Fibroblast of lung (primary cell): ENCODE data around the gene VGLL4. TPM values are rescaled to one million over a fixed set of nuclear protein-coding genes. Genes with fewer than 3 reads are reported as not detected.
"Not testable (repeated sequence)": the region's sequence is repeated elsewhere in the genome, so short reads cannot be mapped to it uniquely, and the experiment has no call there.

Experiments used
- DNase-seq, 2 donors: peaks; one replicate each; pipeline versions ENCODE4 v3.0.0 to v3.0.0-alpha.2; 2010; ENCODE audit warnings: low read depth in 2 of 2
- H2AFZ ChIP-seq: 2 replicates; pipeline ENCODE4 v1.5.1; 2012; ENCODE audit warnings: low read length, control low read depth, inconsistent platforms
- H3K27ac ChIP-seq: 2 replicates; pipeline ENCODE4 v1.5.1; 2011; ENCODE audit warnings: low read length, control low read depth; ENCODE audit not compliant: insufficient read depth
- H3K27me3 ChIP-seq: 2 replicates; pipeline ENCODE4 v1.5.1; 2011; ENCODE audit warnings: mild to moderate bottlenecking, low read length; ENCODE audit not compliant: control insufficient read depth, insufficient read depth
- H3K36me3 ChIP-seq: 2 replicates; pipeline ENCODE4 v1.5.1; 2011; ENCODE audit warnings: low read length; ENCODE audit not compliant: control insufficient read depth, insufficient read depth
- H3K4me1 ChIP-seq: 2 replicates; pipeline ENCODE4 v1.5.1; 2011; ENCODE audit warnings: low read length; ENCODE audit not compliant: control insufficient read depth, insufficient read depth; ENCODE audit errors: extremely low read depth
- H3K4me2 ChIP-seq: 2 replicates; pipeline ENCODE4 v1.5.1; 2011; ENCODE audit warnings: low read length, control low read depth; ENCODE audit not compliant: insufficient read depth; ENCODE audit errors: extremely low read depth
- H3K4me3 ChIP-seq, 4 experiments: fragments of 200-600 bp in 1 of 4; sonication (generic) in 1 of 4; replicated peaks in 1 of 4; 2 replicates each; pipeline ENCODE4 v1.5.1; 2011 to 2016; ENCODE audit warnings: low read length in 4 of 4, low read depth in 3 of 4, mild to moderate bottlenecking in 3 of 4, control low read depth in 2 of 4, inconsistent platforms in 1 of 4, mixed read lengths in 1 of 4; ENCODE audit not compliant: insufficient read depth in 1 of 4; ENCODE audit errors: control extremely low read depth in 1 of 4
- H3K79me2 ChIP-seq: 2 replicates; pipeline ENCODE4 v1.5.1; 2012; ENCODE audit warnings: mild to moderate bottlenecking, low read length, inconsistent platforms; ENCODE audit not compliant: control insufficient read depth, insufficient read depth
- H3K9ac ChIP-seq: 2 replicates; pipeline ENCODE4 v1.5.1; 2011; ENCODE audit warnings: mild to moderate bottlenecking, low read length, control low read depth; ENCODE audit not compliant: insufficient read depth
- H3K9me3 ChIP-seq: 2 replicates; pipeline ENCODE4 v1.5.1; 2012; ENCODE audit warnings: low read depth, low read length; ENCODE audit not compliant: control insufficient read depth, insufficient read depth
- H4K20me1 ChIP-seq: 2 replicates; pipeline ENCODE4 v1.5.1; 2011; ENCODE audit warnings: low read length; ENCODE audit not compliant: control insufficient read depth, insufficient read depth; ENCODE audit errors: extremely low read depth
- CTCF ChIP-seq, 2 donors: IDR thresholded peaks in 1 of 2; conservative IDR thresholded peaks in 1 of 2; 1 replicate in 1 of 2; 2 replicates in 1 of 2; pipeline ENCODE4 v1.5.1; 2011 to 2012; ENCODE audit warnings: low read length in 2 of 2, control low read depth in 1 of 2, inconsistent platforms in 1 of 2, low read depth in 1 of 2, mild to moderate bottlenecking in 1 of 2
- EZH2 ChIP-seq: IDR thresholded peaks from 2 replicates; pipeline ENCODE4 v1.5.1; 2012; ENCODE audit warnings: low read length, control low read depth, mild to moderate bottlenecking; ENCODE audit errors: missing control alignments
- polyA plus RNA-seq, 2 donors: library from polyadenylated mRNA; depleted of rRNA in 1 of 2; stranded (reverse) in 1 of 2; unstranded in 1 of 2; fragments of >200 nt; gene quantifications; 2 replicates each; pipeline ENCODE4 v1.2.1, GENCODE V29; 2011 to 2012; ENCODE audit warnings: missing spikeins in 1 of 2
- total RNA-seq: library from RNA; depleted of rRNA; stranded (reverse); fragments of >200 nt; gene quantifications from 2 replicates; pipeline ENCODE4 v1.2.1, GENCODE V29; 2014

The VGLL4 gene
- total and polyA plus RNA-seq, 2 donors (not counting 1 experiment from before 2014, with no cell fraction given): 18.4 to 34.7 TPM

GRCh38 chr3:11574981-11575669 lies 68.6 kb downstream of the VGLL4 start:
- Histone ChIP-seq H3K36me3 (peaks cover 1% of the 10 kb centered on the region), H3K9me3 (no peaks in the 10 kb centered on the region), H2AFZ (no peak overlapping the region), H3K79me2 (peaks cover 53% of the 10 kb centered on the region), H4K20me1 (no peaks in the 10 kb centered on the region), H3K4me1 (peaks cover 8% of the 10 kb centered on the region), H3K9ac (no peak overlapping the region), H3K4me3 (no peak overlapping the region), H3K27ac (no peak overlapping the region), H3K4me2 (no peak overlapping the region), H3K27me3 (no peaks in the 10 kb centered on the region)
- DNase-seq: no peak
- TF ChIP-seq EZH2: no peak
- no peak for TF ChIP-seq CTCF (conservative IDR thresholded peaks at IDR 0.05 in 1 of 2, IDR thresholded peaks at IDR 0.05 in 1 of 2; ENCODE audit: low read depth in 1 of 2, low read length in 2 of 2)

GRCh38 chr3:11572660-11573059 lies 71.1 kb downstream of the VGLL4 start:
- not testable (repeated sequence) for H3K36me3 ChIP-seq, DNase-seq, H3K27ac ChIP-seq, H3K4me3 ChIP-seq, H3K9me3 ChIP-seq, H3K9ac ChIP-seq, H3K4me2 ChIP-seq, H2AFZ ChIP-seq, H4K20me1 ChIP-seq, H3K27me3 ChIP-seq
- Histone ChIP-seq H3K79me2 (peaks cover 52% of the 10 kb centered on the region), H3K4me1 (peaks cover 21% of the 10 kb centered on the region)

GRCh38 chr3:11570789-11571495 lies 72.8 kb downstream of the VGLL4 start:
- H3K4me2 ChIP-seq: no peak overlapping the region
- TF ChIP-seq CTCF (conservative IDR thresholded peaks at IDR 0.05 in 1 of 2, IDR thresholded peaks at IDR 0.05 in 1 of 2; ENCODE audit: low read depth in 1 of 2, low read length in 2 of 2): no peak
- no peak for TF ChIP-seq EZH2
- H4K20me1 ChIP-seq: no peaks in the 10 kb centered on the region
- no peak overlapping the region for H3K27ac ChIP-seq
- no peak overlapping the region for H2AFZ ChIP-seq
- no peaks in the 10 kb centered on the region for H3K27me3 ChIP-seq
- no peaks in the 10 kb centered on the region for H3K9me3 ChIP-seq
- no peak overlapping the region for H3K9ac ChIP-seq
- peaks cover 4% of the 10 kb centered on the region for H3K36me3 ChIP-seq
- peak in 1 of 2 donors; percentile 65 for DNase-seq
- peaks cover 19% of the 10 kb centered on the region for H3K4me1 ChIP-seq
- no peak overlapping the region for H3K4me3 ChIP-seq
- H3K79me2 ChIP-seq: peaks cover 57% of the 10 kb centered on the region
